ENCODE results near the gene CSTPP1. TPM values are rescaled to one million over a fixed set of nuclear protein-coding genes. Genes with fewer than 3 reads are reported as not detected.
"Not testable (repeated sequence)": the region's sequence is repeated elsewhere in the genome, so short reads cannot be mapped to it uniquely, and the experiment has no call there.

The CSTPP1 gene
- total RNA-seq, 2 experiments from 2014 or later: 12.8 to 14.4 TPM

- Mint-ChIP-seq H3K27ac (no peak overlapping the region), H3K36me3 (ENCODE audit: low read depth) (peaks cover 2% of the 10 kb centered on the region), H3K4me3 (no peak overlapping the region), H3K9me3 (no peaks in the 10 kb centered on the region), H3K27me3 (no peaks in the 10 kb centered on the region), H3K4me1 (ENCODE audit: low read depth) (peaks cover 2% of the 10 kb centered on the region)
- CTCF ChIA-PET: interaction anchor here (1.2 kb wide), 1 partner anchor 104 kb away, joined by 3 read pairs; no protein-coding TSS in a partner anchor
- intact Hi-C loops (cut with micrococcal nuclease): no loop called here
- no peak for DNase-seq
- ATAC-seq: no peak
- TF ChIP-seq, protein P1, sequence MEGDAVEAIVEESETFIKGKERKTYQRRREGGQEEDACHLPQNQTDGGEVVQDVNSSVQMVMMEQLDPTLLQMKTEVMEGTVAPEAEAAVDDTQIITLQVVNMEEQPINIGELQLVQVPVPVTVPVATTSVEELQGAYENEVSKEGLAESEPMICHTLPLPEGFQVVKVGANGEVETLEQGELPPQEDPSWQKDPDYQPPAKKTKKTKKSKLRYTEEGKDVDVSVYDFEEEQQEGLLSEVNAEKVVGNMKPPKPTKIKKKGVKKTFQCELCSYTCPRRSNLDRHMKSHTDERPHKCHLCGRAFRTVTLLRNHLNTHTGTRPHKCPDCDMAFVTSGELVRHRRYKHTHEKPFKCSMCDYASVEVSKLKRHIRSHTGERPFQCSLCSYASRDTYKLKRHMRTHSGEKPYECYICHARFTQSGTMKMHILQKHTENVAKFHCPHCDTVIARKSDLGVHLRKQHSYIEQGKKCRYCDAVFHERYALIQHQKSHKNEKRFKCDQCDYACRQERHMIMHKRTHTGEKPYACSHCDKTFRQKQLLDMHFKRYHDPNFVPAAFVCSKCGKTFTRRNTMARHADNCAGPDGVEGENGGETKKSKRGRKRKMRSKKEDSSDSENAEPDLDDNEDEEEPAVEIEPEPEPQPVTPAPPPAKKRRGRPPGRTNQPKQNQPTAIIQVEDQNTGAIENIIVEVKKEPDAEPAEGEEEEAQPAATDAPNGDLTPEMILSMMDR (IDR thresholded peaks at IDR 0.05): no peak
- POLR2A ChIA-PET: interaction anchor here (0.7 kb wide), 1 partner anchor 69 kb away, joined by 3 read pairs; no protein-coding TSS in a partner anchor
Observed at GRCh38 chr11:46983598-46983997, 47.0 kb downstream of the CSTPP1 start.

GRCh38 chr11:46984548-46984947, 48.0 kb downstream of the CSTPP1 start:
- ChIA-PET POLR2A (interaction anchor here (0.6 to 0.7 kb wide), 2 partner anchors 70 to 766 kb away, joined by 3 to 4 read pairs; no protein-coding TSS in a partner anchor), CTCF (interaction anchor here (1.2 kb wide), 1 partner anchor 103 kb away, joined by 3 read pairs; no protein-coding TSS in a partner anchor)
- peaks cover under 1% of the 10 kb centered on the region for H3K9me3 Mint-ChIP-seq
- H3K4me1 Mint-ChIP-seq (ENCODE audit: low read depth): peaks cover 2% of the 10 kb centered on the region
- no peak for DNase-seq
- intact Hi-C loops (cut with micrococcal nuclease): no loop called here
- TF ChIP-seq, protein P1 (IDR thresholded peaks at IDR 0.05): no peak
- no peaks in the 10 kb centered on the region for H3K27me3 Mint-ChIP-seq
- no peak for ATAC-seq
- peaks cover 5% of the 10 kb centered on the region for H3K36me3 Mint-ChIP-seq (ENCODE audit: low read depth)
- H3K27ac Mint-ChIP-seq: no peak overlapping the region
- H3K4me3 Mint-ChIP-seq: no peak overlapping the region

- Mint-ChIP-seq H3K4me1 (ENCODE audit: low read depth) (peaks cover 2% of the 10 kb centered on the region), H3K27ac (no peak overlapping the region), H3K4me3 (no peak overlapping the region), H3K9me3 (peaks cover 4% of the 10 kb centered on the region), H3K36me3 (ENCODE audit: low read depth) (peaks cover 9% of the 10 kb centered on the region), H3K27me3 (no peaks in the 10 kb centered on the region)
- ATAC-seq: no peak
- TF ChIP-seq, protein P1 (IDR thresholded peaks at IDR 0.05): no peak
- DNase-seq: no peak
- ChIA-PET POLR2A (interaction anchor here (0.6 kb wide), 1 partner anchor 766 kb away, joined by 4 read pairs; no protein-coding TSS in a partner anchor), CTCF (no interaction called here)
- intact Hi-C loops (cut with micrococcal nuclease): no loop called here
Observed at GRCh38 chr11:46984987-46985386, 48.4 kb downstream of the CSTPP1 start.

DNA sequence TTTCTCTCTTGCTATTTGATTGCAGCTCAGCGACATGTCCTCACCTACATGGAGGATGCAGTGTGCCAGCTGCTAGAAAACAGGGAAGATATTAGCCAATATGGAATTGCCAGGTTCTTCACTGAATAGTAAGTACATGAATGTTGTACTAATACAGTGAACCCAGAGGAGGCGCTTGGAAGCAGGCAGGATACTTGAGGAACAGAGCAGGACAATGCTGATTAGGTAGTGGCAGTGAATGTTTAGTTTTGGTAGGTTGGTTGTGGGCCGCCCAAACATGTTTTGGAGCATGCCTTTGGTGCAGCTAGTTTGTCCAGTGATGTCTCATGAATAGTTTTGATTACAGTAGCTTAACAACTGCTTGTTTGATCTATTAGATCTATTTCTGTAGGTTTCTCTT, 50.6 kb downstream of the CSTPP1 start:
- POLR2A ChIA-PET: interaction anchor here (0.6 kb wide), 1 partner anchor 133 kb away, joined by 3 read pairs; no protein-coding TSS in a partner anchor
- ATAC-seq: no peak
- peaks cover 15% of the 10 kb centered on the region for H3K36me3 Mint-ChIP-seq (ENCODE audit: low read depth)

GRCh38 chr11:46989810-46990487, 53.4 kb downstream of the CSTPP1 start:
- H3K27ac Mint-ChIP-seq; H3K4me1 Mint-ChIP-seq (ENCODE audit: low read depth); ATAC-seq; H3K9me3 Mint-ChIP-seq; H3K4me3 Mint-ChIP-seq; DNase-seq; CTCF ChIA-PET; POLR2A ChIA-PET; intact Hi-C loops (cut with micrococcal nuclease); H3K27me3 Mint-ChIP-seq: not testable (repeated sequence)
- H3K36me3 Mint-ChIP-seq (ENCODE audit: low read depth): peaks cover 29% of the 10 kb centered on the region

More for the DNA sequence above, 50.6 kb downstream of the CSTPP1 start:
- CTCF ChIA-PET: interaction anchor here (0.7 to 1.3 kb wide), 2 partner anchors 11 to 81 kb away, joined by 3 to 4 read pairs; no protein-coding TSS in a partner anchor
- Mint-ChIP-seq H3K9me3 (peaks cover 4% of the 10 kb centered on the region), H3K27ac (no peak overlapping the region), H3K4me1 (ENCODE audit: low read depth) (peaks cover 1% of the 10 kb centered on the region), H3K27me3 (no peaks in the 10 kb centered on the region), H3K4me3 (no peak overlapping the region)
- TF ChIP-seq, protein P1 (IDR thresholded peaks at IDR 0.05): no peak
- intact Hi-C loops (cut with micrococcal nuclease): no loop called here
- no peak for DNase-seq
